ENCODE data around the gene MRPL3.
"Not testable (repeated sequence)": the region's sequence is repeated elsewhere in the genome, so short reads cannot be mapped to it uniquely, and the experiment has no call there.

MRPL3 gene

DNA sequence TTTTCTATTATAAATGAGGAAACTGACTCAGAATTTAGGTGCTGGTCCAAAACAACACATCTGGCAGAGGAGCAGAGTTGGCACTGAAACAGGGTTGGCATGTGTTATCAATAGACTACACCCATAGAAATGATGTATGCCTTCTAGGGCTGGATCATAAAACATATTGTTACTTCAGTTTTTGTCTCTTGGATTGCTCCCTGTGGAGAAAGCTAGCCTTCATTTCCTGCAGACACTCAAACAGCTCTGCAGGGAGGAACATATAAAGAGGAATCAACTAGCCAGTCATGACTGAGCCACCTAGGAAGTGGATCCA, 507 bp upstream of the MRPL3 start:
- no peak for DNase-seq (ENCODE audit: extremely low spot score, insufficient read length, low read depth)
- no peak for FAIRE-seq

DNA sequence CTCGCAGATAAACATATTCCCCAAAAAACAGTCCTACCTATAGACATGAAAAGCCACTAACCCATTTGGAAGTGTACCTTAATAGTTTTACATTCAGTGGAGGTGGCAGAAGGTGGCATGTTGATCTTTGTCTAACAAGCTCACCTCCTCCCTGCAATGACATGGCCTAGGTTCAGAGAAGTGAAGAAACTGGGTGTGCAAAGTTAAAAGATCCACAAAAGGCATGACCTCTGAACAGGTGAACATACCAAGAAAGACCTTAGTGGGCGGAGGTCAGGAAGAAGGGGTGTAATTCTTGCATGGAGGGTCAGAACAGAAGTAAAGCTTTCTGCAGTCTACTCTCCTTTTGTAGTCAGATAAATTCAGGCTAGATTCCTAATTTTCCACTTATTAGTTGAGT, 822 bp downstream of the MRPL3 start:
- DNase-seq (ENCODE audit: extremely low spot score, insufficient read length, low read depth) (no peak), FAIRE-seq (no peak)

DNA sequence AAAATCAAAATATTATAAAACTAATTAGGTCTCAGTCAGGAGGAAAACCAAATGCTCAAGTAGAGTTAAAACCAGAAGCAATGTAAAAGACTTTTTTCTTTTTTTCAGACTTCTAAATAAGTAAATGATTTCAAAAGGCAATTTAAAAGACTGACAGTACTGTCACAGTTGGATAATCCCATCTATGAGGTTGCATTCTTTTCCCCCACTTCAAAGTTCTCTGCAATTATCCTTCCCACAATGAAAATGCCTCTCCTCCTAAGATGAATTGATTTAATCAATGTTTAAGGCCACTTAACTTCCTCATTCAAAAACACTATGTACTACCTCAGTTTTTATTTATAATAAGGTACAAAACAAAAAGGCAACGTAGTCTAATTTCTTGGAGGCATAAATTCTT, 8.1 kb downstream of the MRPL3 start:
- DNase-seq (ENCODE audit: extremely low spot score, insufficient read length, low read depth) (no peak), FAIRE-seq (no peak)

GRCh38 chr3:131491775-131492174, 11.0 kb downstream of the MRPL3 start:
- DNase-seq (ENCODE audit: extremely low spot score, insufficient read length, low read depth), result no peak
- no peak for FAIRE-seq

DNA sequence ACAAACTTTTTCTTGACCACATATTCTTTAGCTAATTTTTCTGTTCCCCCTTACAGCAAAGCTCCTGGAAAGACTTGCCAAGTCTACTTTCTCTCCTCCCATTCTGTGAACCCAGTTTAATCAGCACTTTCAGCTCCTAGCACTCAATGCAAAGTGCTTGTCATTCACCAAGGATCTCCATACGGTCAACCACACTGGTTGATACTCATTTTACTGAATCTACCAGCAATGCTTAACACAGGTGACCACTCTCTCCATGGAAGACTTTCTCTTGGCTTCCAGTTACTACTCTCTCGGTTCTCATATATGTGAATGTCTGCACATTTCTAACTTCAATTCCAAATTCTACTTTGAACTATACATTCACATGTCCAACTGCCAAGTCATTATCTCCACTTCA, 11.7 kb downstream of the MRPL3 start:
- DNase-seq (ENCODE audit: extremely low spot score, insufficient read length, low read depth) (no peak), FAIRE-seq (no peak)

GRCh38 chr3:131486545-131486944, 16.2 kb downstream of the MRPL3 start:
- not testable (repeated sequence) for DNase-seq (ENCODE audit: extremely low spot score, insufficient read length, low read depth); FAIRE-seq

DNA sequence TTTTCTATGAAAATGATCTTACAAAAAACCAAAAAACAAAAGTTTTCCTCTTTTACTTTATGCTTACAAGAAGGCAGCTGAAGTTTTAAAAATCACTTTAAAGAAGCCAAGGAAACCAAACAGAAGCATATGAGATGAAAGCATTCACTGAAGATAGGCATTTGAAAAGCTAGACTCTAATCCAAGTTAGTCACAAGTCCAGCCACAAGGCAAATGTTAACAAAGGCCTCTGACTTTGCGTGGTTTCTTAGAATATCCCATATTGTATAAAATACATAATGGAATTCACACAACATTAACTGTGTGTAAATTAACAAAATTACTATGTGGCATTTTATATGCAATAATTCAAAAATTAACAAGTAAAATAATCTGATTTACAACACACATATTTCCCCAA, 17.7 kb downstream of the MRPL3 start:
- FAIRE-seq (no peak), DNase-seq (ENCODE audit: extremely low spot score, insufficient read length, low read depth) (no peak)

- FAIRE-seq (no peak), DNase-seq (ENCODE audit: extremely low spot score, insufficient read length, low read depth) (no peak)
These were observed 18.2 kb downstream of the MRPL3 start for GRCh38 chr3:131484496-131485111.

DNA sequence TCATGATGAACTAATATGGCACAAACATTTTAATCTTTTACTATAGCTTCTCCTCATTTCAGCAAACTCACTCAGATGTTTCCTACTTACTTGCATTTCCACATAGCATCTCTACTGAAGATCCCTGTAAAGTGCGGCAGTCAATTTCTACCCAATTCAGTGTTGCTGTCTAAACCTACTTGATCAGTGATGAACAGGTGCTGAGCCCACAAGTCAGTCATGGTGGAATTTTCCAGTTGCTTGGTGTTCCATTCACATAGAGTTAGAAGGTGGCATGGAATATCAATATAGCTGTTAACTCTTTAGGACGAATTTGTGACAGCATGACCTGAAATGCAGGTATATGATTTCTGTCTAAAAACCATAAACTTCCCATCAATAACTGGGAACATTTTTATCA, 22.7 kb downstream of the MRPL3 start:
- DNase-seq (ENCODE audit: extremely low spot score, insufficient read length, low read depth) (no peak), FAIRE-seq (no peak)

- no peak for FAIRE-seq
- no peak for DNase-seq (ENCODE audit: extremely low spot score, insufficient read length, low read depth)
These were observed 25.0 kb downstream of the MRPL3 start for GRCh38 chr3:131477813-131478212.

DNA sequence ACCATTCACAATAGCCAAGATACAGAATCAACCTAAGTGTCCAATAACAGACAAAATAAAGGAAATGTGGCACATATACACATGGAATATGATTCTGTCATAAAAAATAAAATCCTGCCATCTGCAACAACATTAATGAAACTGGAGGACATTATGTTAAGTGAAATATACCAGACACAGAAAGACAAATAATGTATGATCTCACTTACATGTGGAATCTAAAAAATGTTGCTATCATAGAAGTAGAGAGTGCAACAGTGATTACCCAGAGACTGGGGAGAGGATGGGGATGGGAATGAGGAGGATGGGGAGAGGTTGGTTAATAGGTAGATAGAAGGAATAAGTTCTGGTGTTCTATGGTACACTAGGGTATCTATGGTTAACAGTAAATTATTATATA, 28.7 kb downstream of the MRPL3 start:
- no peak for FAIRE-seq
- DNase-seq (ENCODE audit: extremely low spot score, insufficient read length, low read depth), result no peak

GRCh38 chr3:131470377-131470776, 32.4 kb downstream of the MRPL3 start:
- FAIRE-seq (no peak), DNase-seq (ENCODE audit: extremely low spot score, insufficient read length, low read depth) (no peak)

DNA sequence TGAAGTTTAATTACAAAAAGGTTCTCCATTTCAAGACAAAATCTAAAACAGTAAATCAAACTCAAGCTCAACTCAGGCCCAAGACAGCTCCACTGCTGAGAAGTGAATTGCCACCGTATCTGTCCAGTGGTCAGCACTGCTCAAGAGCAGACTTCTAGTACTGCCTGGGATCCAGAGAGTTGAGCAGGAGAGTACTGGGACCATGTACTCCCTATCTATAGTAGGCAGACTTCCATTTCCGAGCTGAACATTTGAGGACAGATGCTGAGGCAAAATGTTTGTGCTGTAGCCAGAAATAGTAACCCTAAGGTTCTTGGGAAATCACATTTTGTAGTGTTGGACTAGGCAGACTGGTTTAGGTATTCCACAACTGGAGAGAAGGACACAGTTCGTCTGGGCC, 44.1 kb downstream of the MRPL3 start:
- no peak for FAIRE-seq
- DNase-seq (ENCODE audit: extremely low spot score, insufficient read length, low read depth), result no peak

GRCh38 chr3:131457220-131457619, 45.6 kb downstream of the MRPL3 start:
- no peak for DNase-seq (ENCODE audit: extremely low spot score, insufficient read length, low read depth)
- no peak for FAIRE-seq

DNA sequence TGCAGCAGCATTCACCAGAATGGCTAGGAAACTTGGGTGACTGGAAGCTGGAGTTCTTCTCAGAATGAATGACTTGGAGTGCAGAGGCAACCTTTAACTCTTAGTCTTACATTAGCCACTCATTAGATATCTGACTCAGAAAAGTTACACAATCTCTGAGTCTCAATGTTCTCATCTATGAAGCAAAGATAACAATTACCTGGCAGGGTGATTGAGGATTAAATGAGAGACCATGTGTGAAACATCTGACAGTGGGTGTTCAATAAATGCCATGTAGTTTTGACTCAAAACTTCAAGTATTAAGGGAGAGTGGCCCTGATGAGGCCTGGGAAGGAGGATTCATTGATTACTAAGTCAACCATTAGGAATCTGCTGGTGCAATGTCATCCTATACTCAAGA, 48.3 kb downstream of the MRPL3 start:
- FAIRE-seq (no peak), DNase-seq (ENCODE audit: extremely low spot score, insufficient read length, low read depth) (no peak)

- FAIRE-seq, result no peak
- no peak for DNase-seq (ENCODE audit: extremely low spot score, insufficient read length, low read depth)
These were observed 49.2 kb downstream of the MRPL3 start for GRCh38 chr3:131453533-131453932.

- FAIRE-seq, result no peak
- no peak for DNase-seq (ENCODE audit: extremely low spot score, insufficient read length, low read depth)
These were observed 55.4 kb downstream of the MRPL3 start for GRCh38 chr3:131447349-131447748.

DNA sequence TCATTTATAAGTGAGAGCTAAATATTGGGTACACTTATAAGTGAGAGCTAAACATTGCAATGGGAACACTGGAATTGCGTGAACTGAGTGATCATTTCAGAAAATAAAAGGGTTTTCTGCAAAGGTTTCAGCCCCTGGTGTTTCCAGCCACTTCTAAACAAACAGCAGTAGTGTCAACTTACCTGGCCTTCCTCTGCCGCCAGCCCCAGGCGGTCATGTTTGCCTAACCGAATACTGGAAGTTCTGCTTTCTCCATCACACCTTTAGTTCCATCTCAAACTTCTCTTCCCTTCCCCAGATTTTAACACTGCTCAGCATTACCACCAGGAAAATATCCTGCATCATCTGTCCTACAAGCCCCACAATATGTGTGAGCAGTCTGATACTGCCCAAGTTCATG, 58.6 kb downstream of the MRPL3 start:
- no peak for FAIRE-seq
- no peak for DNase-seq (ENCODE audit: extremely low spot score, insufficient read length, low read depth)

DNA sequence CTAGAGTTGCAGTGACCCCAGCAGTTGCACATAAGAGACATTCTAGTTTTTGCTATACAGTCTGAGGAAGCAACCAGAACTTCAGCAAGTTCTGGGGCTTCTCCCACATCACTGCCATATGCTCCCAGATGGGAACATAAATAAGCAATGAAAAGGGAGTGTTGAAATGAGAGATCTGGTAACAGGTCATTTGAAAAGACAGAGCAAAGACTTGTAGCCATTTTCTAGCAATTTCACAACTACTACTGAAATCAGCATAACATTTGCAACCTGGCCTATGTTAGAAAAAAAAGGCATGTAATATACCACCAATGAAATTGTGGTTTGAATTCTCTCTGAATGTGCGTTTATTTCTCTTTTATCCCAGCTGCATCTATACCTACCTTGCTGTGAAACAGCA, 63.7 kb downstream of the MRPL3 start:
- DNase-seq (ENCODE audit: extremely low spot score, insufficient read length, low read depth) (no peak), FAIRE-seq (no peak)

DNA sequence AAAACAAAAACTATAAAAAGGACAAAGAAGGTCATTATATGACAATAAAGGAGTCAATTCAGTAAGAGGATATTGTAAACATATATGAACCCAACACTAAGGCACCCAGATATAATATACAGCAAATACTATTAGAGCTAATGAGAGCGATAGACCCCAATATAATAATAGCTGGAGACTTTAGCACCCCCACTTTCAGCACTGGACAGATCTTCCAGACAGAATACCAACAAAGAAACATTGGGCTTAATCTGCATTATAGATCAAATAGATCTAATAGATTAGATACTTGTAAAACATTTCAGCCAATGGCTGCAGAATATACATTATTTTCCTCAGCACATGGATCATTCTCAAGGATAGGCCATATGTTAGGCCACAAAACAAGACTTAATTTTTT, 67.8 kb downstream of the MRPL3 start:
- FAIRE-seq (no peak), DNase-seq (ENCODE audit: extremely low spot score, insufficient read length, low read depth) (no peak)

GRCh38 chr3:131432441-131432840, 70.3 kb downstream of the MRPL3 start:
- no peak for FAIRE-seq
- no peak for DNase-seq (ENCODE audit: extremely low spot score, insufficient read length, low read depth)

DNA sequence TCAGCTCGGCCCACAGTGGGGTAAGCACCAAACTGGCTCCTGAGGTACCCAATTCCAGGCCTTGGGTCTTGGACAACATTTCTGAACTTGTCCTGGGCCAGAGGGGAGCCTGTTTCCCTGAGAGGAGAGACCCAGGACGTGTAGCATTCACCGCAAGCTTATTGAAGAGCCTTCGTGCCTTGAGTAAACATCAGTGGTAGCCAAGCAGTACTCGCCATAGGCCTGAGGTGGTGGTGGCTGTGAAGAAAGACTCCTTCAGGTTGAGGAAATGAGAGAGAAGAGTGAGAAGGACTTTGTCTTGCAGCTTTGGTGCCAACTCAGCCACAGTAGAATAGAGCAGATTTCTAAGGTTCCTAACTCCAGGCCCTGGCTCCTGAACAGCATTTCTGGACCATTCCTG, 71.0 kb downstream of the MRPL3 start:
- DNase-seq (ENCODE audit: extremely low spot score, insufficient read length, low read depth) (no peak), FAIRE-seq (no peak)

DNA sequence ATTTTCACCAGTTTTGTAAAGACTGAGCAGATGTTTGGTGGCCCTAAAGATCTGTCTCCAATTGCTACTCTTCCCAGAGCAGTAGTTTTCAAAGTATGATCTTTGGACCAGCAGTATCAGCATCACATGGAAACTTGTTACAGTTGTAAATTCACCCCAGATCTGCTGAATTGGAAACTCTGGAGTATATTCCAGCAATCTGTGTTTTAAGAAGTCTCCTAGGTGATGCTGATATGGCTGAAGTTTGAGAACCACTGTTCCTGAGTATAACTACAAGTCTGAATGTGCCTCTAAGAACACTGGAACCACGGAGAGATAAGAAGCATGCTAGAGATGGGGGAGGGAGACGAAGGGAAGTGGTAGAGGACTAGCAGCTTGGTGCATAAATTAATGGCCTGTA, 75.5 kb downstream of the MRPL3 start:
- DNase-seq (ENCODE audit: extremely low spot score, insufficient read length, low read depth) (no peak), FAIRE-seq (no peak)
